Tibial artery (tissue), 4 donors: ENCODE data around the gene METTL16.

Experiments
- DNase-seq, 2 donors: peaks; one replicate each; pipeline ENCODE4 v3.0.0-alpha.2; 2019
- H3K27ac ChIP-seq, 2 donors: fragments of 200-600 bp; sonication (generic) in 1 of 2; 1 replicate in 1 of 2; 2 replicates in 1 of 2; pipeline ENCODE4 v1.5.1; 2018 to 2019; ENCODE audit warnings: mild to moderate bottlenecking in 1 of 2
- H3K27me3 ChIP-seq, 2 donors: fragments of 200-600 bp; sonication (generic) in 1 of 2; one replicate each; pipeline versions ENCODE4 v1.5.1 to v1.6.0; 2016 to 2019
- H3K36me3 ChIP-seq, 3 donors: fragments of 200-600 bp; sonication (generic) in 2 of 3; one replicate each; pipeline ENCODE4 v1.5.1; 2016 to 2019; ENCODE audit warnings: mild to moderate bottlenecking in 2 of 3
- H3K4me1 ChIP-seq, 4 donors: fragments of 200-600 bp; sonication (generic) in 2 of 4; 1 replicate in 3 of 4; 2 replicates in 1 of 4; pipeline ENCODE4 v1.5.1; 2016 to 2019
- H3K4me3 ChIP-seq, 2 donors: fragments of 200-600 bp; sonication (generic) in 1 of 2; 1 replicate in 1 of 2; 2 replicates in 1 of 2; pipeline ENCODE4 v1.5.1; 2018 to 2019; ENCODE audit warnings: mild to moderate bottlenecking in 2 of 2
- H3K9me3 ChIP-seq, 3 donors: fragments of 200-600 bp; sonication (generic) in 1 of 3; one replicate each; pipeline ENCODE4 v1.5.1; 2016 to 2019
- intact Hi-C: fragments of 100-400 bp; cut with DNase I; formaldehyde crosslinking; loops from one replicate; pipeline ENCODE4 v1.15.0; 2023; ENCODE audit warnings: low total_unique reads
- TF ChIP-seq, protein P1 (sequence below), 2 experiments: fragments of 200-600 bp in 1 of 2; fragments of 450-650 bp in 1 of 2; IDR thresholded peaks; one replicate each; pipeline ENCODE4 v1.5.1; 2017 to 2019; ENCODE audit warnings: antibody characterized with exemption in 2 of 2, mild to moderate bottlenecking in 1 of 2, moderate library complexity in 1 of 2

METTL16 gene

DNA sequence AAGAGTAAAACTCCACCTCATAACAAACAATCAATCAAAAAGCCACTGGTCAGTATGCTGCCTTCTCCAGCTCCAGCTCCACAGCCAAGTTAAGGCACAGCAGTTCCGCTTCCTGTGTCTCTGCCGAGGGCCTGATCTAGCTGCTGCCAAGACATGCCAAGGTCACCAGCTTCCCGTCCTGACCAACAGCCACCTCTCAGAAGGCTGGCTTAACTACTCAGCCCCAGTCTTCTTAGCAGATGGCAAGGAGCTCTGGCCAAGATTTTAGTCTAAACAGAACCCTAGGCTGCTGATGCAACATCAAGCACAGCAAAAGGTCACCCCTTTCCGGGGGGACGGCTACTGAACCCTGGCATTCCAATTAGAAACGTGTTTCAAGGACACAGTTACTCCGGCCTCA, 93.1 kb downstream of the METTL16 start:
- Histone ChIP-seq H3K36me3 (peaks cover 0 to 39% (median 16%) of the 10 kb centered on the region in 3 donors), H3K27me3 (no peaks in the 10 kb centered on the region), H3K4me1 (peaks cover 0 to 16% (median 3%) of the 10 kb centered on the region in 4 donors), H3K27ac (peak overlapping the region; percentile 21 to 35), H3K4me3 (no peak overlapping the region), H3K9me3 (no peaks in the 10 kb centered on the region)
- DNase-seq, result no peak
- TF ChIP-seq, protein P1, sequence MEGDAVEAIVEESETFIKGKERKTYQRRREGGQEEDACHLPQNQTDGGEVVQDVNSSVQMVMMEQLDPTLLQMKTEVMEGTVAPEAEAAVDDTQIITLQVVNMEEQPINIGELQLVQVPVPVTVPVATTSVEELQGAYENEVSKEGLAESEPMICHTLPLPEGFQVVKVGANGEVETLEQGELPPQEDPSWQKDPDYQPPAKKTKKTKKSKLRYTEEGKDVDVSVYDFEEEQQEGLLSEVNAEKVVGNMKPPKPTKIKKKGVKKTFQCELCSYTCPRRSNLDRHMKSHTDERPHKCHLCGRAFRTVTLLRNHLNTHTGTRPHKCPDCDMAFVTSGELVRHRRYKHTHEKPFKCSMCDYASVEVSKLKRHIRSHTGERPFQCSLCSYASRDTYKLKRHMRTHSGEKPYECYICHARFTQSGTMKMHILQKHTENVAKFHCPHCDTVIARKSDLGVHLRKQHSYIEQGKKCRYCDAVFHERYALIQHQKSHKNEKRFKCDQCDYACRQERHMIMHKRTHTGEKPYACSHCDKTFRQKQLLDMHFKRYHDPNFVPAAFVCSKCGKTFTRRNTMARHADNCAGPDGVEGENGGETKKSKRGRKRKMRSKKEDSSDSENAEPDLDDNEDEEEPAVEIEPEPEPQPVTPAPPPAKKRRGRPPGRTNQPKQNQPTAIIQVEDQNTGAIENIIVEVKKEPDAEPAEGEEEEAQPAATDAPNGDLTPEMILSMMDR (IDR thresholded peaks at IDR 0.05), result no peak
- intact Hi-C loops, result no loop called here

DNA sequence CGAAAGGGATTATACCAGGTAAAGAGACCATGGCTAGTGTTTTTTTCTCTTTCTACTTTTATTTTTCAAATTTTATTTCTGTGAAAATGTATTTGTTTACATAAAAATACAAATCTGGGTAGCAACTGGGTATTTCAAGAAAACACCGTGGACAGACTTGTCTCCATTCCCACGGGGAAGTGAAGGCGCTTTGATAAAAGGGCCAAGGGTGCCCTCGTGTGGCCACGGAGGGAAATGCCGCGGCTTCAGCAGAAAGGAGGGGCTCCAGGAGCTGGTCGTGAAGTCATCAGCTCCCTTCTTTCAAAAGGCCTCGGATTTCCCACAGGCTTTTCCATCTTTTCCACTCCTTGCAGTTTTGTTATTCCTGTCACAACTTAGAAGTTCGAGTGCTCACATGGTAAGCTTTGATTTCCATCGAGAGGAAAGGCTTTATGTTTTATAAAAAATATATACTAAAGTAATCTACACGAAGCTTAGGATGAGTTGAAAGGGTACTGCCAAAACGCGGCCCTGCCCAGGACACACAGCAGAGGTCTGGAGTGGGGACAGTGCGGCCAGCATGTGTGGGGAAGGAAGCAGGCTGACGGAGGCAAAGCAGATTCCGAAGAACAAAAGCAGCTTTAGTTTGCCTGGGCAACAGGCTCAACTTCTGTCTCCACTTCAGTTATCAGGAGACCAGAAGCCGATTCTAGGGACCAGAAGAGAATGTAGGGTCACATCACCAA, 95.5 kb downstream of the METTL16 start:
- TF ChIP-seq, protein P1 (IDR thresholded peaks at IDR 0.05), result peak; percentile 95 to 97
- DNase-seq, result peak; percentile 92 to 95
- Histone ChIP-seq H3K27me3 (no peaks in the 10 kb centered on the region), H3K4me1 (peaks cover 0 to 34% (median 13%) of the 10 kb centered on the region in 4 donors), H3K27ac (peak overlapping the region in 1 of 2 donors; percentile 33), H3K9me3 (no peaks in the 10 kb centered on the region), H3K36me3 (peaks cover 0 to 30% (median 13%) of the 10 kb centered on the region in 3 donors), H3K4me3 (no peak overlapping the region)
- intact Hi-C loops, result loop anchor here (1.0 kb wide), 1 partner anchor 35 kb away; no protein-coding TSS in a partner anchor

DNA sequence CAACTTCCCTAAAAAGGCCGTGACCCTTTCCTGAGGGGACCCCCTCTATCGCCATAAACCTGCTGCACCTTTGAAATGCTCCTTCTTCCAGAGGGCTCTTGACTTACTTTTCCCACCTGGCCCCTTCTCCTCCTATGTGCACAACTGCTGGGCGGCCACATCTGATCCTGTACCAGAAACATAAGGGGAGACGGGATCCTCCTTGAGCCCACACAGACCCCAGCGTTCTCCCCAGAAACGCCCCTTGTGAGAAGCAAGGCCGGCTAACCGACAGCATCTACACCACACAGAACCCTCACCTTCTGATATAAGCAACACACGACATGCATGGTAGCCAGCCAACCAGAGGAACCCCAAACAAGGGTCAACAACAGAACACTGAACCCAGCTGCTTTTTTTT, 96.6 kb downstream of the METTL16 start:
- intact Hi-C loops, result no loop called here
- Histone ChIP-seq H3K36me3 (peaks cover 0 to 20% (median 3%) of the 10 kb centered on the region in 3 donors), H3K27me3 (no peaks in the 10 kb centered on the region), H3K27ac (no peak overlapping the region), H3K4me3 (no peak overlapping the region), H3K9me3 (no peaks in the 10 kb centered on the region), H3K4me1 (peaks cover 0 to 34% (median 13%) of the 10 kb centered on the region in 4 donors)
- DNase-seq, result peak in 1 of 2 donors; percentile 65
- TF ChIP-seq, protein P1 (IDR thresholded peaks at IDR 0.05), result no peak

DNA sequence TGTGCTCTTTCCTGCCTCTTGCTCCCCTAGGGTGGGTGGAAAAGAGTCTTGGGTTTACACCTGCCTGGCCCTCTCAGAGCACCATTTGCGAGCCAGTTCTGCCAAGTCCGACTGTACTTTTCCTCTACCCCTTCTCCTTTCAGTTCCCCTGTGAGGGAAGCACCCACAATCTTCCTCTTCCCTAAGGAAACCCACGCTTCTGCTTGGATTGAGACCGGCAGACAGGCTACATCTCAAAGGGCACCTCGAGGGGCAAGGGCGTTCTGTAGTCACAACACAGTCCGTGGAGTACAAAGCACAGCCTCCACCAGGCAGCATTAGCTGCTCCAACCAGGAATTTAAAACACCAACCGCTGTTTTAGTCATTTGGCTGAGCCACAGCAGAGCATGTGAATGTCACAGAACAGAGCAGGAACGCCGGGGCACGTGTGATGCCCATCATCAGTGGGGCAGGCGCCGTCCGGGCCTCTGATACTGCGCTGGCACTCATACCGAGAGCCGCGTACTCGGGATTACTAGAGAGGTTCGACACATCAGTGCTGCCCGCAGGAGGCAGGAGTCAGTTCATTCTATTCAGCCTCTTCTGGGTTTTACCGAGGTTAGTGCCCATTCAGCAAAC, 97.1 kb downstream of the METTL16 start:
- no peaks in the 10 kb centered on the region for H3K27me3 ChIP-seq
- H3K27ac ChIP-seq, result peak overlapping the region in 1 of 2 donors; percentile 83
- intact Hi-C loops, result no loop called here
- H3K36me3 ChIP-seq, result peaks cover 0 to 15% (median 0%) of the 10 kb centered on the region in 3 donors
- no peaks in the 10 kb centered on the region for H3K9me3 ChIP-seq
- peak in 1 of 2 donors; percentile 66 for DNase-seq
- TF ChIP-seq, protein P1 (IDR thresholded peaks at IDR 0.05), result no peak
- peaks cover 0 to 33% (median 13%) of the 10 kb centered on the region in 4 donors for H3K4me1 ChIP-seq
- H3K4me3 ChIP-seq, result no peak overlapping the region

DNA sequence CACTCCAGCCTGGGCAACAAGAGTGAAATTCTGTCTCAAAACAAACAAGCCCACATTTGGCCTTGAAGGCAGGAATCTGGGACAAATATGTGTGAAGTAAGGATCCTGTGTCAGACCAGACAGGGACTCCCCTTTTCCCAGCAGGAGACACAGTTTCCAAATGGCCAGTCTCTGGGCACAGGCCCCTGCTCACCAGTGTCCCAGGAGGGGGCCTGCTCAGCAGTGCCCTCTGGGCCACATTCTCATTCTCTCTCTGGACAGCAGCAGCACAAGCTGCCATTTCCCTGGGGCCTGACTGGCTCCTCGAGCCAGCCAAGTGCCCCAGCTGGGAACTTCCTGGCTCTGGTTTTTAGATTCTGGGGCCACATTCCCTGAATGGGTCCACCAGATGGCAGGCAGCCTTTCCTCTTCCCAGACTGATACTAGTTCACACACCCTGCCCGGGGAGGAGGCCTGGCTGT, 99.1 kb downstream of the METTL16 start:
- intact Hi-C loops, result no loop called here
- Histone ChIP-seq H3K36me3 (no peaks in the 10 kb centered on the region), H3K4me3 (no peak overlapping the region), H3K4me1 (peaks cover 0 to 33% (median 17%) of the 10 kb centered on the region in 4 donors), H3K27ac (peak overlapping the region; percentile 68 to 83), H3K9me3 (no peaks in the 10 kb centered on the region), H3K27me3 (no peaks in the 10 kb centered on the region)
- peak; percentile 41 to 89 for DNase-seq
- TF ChIP-seq, protein P1 (IDR thresholded peaks at IDR 0.05), result no peak
